HFF-Myc (cell line): ENCODE measurements around the gene CLSTN1.

Source experiments
- DNase-seq: peaks from one replicate; pipeline ENCODE4 v3.0.0-alpha.2; 2011; ENCODE audit warnings: low read depth; ENCODE audit errors: extremely low read depth
- H3K4me3 ChIP-seq: replicated peaks from 2 replicates; pipeline ENCODE4 v1.5.1; 2011; ENCODE audit warnings: low read depth, mild to moderate bottlenecking, control low read depth, low read length
- TF ChIP-seq, protein P1 (sequence below): IDR thresholded peaks from 2 replicates; pipeline ENCODE4 v1.5.1; 2012; ENCODE audit warnings: mild to moderate bottlenecking, low read depth, low read length, control low read depth; ENCODE audit errors: missing control alignments

The CLSTN1 gene

DNA sequence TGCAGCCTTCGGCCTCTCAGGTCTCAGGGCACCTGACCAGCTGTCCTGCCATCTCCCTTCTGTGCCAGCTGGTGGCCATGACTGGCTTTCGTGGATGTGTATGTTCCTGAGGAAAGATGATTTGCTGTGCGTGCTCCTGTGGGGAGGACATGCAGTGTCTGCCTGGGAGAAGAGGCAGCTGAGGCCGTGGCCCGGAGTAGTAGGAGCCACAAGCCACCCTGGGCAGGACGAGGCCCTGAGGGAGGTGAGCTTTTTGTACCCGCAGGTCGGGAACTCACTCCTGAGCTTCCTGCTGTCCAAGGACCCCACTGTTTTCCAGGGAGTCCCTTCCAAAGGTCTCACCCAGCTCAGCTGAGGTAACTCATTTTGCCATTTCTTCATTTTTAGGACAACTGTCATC lies 113.7 kb downstream of the CLSTN1 start:
- no peak overlapping the region for H3K4me3 ChIP-seq
- TF ChIP-seq, protein P1, sequence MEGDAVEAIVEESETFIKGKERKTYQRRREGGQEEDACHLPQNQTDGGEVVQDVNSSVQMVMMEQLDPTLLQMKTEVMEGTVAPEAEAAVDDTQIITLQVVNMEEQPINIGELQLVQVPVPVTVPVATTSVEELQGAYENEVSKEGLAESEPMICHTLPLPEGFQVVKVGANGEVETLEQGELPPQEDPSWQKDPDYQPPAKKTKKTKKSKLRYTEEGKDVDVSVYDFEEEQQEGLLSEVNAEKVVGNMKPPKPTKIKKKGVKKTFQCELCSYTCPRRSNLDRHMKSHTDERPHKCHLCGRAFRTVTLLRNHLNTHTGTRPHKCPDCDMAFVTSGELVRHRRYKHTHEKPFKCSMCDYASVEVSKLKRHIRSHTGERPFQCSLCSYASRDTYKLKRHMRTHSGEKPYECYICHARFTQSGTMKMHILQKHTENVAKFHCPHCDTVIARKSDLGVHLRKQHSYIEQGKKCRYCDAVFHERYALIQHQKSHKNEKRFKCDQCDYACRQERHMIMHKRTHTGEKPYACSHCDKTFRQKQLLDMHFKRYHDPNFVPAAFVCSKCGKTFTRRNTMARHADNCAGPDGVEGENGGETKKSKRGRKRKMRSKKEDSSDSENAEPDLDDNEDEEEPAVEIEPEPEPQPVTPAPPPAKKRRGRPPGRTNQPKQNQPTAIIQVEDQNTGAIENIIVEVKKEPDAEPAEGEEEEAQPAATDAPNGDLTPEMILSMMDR: no peak
- DNase-seq: no peak

DNA sequence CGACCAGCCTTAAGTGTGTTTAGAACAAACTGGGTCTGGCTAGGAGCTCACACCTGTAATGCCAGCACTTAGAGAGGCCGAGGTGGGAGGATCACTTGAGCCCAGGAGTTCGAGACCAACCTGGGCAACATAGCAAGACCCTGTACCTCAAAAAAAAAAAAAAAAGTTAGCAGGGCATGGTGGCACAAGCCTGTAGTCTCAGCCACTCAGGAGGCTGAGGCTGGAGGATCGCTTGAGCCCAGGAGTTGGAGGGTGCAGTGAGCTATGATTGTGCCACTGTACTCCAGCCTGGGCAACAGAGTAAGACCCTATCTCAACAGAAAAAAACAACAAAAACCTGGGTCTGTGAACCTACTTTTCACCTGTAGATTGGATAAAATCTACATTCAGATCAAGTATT lies 117.6 kb downstream of the CLSTN1 start:
- TF ChIP-seq, protein P1: no peak
- no peak for DNase-seq

DNA sequence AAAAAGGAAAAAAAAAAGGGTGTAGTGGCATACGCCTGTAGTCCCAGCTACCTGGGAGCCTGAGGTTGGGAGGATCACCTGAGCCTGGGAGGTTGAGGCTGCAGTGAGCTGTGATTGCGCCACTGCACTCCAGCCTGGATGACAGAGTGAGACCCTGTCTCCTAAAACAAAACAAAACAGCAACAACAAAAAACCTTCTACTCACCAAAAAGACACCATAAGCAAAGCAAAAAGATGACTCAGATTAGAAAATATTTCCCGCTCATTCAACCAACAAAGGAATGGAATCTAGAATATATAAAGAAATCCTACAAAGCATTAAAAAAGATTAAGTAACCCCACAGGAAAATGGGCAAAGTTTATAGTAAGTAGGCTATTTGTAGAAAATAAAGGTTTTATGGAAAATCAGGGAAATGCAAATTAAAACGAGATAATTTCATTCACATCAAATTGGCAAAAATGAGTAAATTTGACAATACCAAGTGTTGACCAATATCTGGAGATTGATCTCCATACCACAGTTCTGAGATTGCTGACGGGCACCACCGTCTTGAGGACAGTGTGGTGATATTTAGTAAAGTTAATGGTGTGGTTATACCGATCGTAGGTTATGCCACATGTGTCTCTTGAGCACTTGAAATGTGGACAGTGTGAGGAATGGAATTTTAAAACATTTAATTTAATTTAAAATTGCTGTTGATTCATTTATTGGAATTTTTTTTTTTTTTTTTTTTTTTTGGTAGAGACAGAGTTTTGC lies 118.2 kb downstream of the CLSTN1 start:
- TF ChIP-seq, protein P1: no peak
- H3K4me3 ChIP-seq: no peak overlapping the region
- no peak for DNase-seq

More for the DNA sequence above, 117.6 kb downstream of the CLSTN1 start:
- H3K4me3 ChIP-seq: no peak overlapping the region

DNA sequence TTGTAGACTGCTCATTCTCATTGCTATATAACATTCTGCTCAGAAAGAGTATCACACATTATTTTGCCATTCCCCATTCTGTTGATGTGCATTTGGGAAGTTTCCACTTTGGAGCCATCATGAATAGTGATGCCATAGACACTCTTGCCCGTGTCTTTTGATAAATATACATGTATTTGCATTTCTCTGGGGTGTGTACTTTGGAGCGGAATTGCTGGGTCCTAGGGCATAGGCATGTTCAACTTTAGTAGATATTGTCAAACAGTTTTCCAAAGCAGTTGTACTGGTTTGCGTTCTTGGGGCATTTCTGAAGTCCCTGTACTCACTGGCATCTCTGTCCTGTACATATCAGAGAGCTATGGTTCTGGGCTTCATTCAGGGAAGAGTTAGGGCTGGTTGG lies 120.1 kb downstream of the CLSTN1 start:
- TF ChIP-seq, protein P1: no peak
- DNase-seq: no peak
- H3K4me3 ChIP-seq: no peak overlapping the region

DNA sequence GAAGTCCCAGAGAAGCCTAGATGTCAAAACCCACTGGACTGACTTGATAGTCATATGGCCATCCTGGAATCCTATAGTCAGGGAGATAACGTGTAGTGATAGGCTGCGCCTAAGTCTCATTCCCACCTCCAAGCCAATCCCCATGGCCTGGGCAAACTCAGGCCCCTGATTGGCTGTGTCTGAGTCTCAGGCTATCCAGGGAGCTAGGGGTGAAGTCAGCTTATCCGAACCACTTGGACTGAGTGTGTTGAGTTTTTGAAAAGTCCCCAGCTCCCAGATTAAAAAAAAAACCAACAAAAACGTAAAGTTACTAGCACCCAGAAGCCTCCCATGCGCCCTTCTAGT lies 120.6 kb downstream of the CLSTN1 start:
- TF ChIP-seq, protein P1: no peak
- no peak for DNase-seq
- H3K4me3 ChIP-seq: no peak overlapping the region

DNA sequence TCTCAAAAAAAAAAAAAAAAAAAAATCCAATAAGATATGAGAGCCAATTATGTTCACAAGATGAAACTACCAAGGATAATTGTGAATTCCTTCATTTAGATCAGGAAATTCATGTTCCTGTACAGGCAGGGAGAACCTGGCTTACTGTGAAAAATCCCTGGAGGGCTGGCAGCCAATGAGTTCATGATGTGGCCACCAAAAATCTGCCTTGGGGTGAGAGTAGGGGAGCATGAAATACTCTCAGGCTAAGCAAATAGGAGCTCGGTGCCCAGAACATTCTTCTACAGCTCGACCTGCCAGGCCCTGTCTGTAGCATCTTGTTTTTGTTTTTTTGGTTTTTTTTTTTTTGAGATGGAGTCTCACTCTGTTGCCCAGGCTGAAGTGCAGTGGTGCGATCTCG lies 122.1 kb downstream of the CLSTN1 start:
- TF ChIP-seq, protein P1: no peak
- no peak overlapping the region for H3K4me3 ChIP-seq
- no peak for DNase-seq

DNA sequence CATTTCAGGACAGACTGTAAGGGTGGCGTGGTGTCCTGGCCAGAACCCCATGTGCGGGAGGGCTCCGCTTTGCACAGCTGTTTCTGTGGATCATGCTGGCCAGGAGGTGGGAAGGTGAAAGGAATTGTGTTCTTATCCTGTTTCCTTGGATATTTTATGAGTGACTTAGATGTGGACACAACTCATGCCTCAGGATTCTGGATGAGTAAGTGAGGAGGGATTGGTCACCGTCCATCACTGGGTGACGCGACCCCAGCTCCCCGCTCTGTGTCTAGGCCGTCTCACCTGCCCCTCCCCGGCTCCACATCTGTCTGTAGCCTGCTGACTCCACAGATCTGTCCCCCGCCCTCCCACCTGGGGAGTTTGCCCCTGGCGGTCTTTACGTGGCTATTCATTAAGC lies 123.4 kb downstream of the CLSTN1 start:
- no peak for DNase-seq

More for the DNA sequence above, 123.4 kb downstream of the CLSTN1 start:
- TF ChIP-seq, protein P1: no peak
- H3K4me3 ChIP-seq: no peak overlapping the region
